Lower leg skin (tissue), 3 donors: ENCODE data around the gene ALMS1.

Source experiments
- POLR2A ChIP-seq, 2 donors: fragments of 450-650 bp; IDR thresholded peaks; one replicate each; pipeline ENCODE4 v1.6.1; 2016 to 2017; ENCODE audit warnings: antibody characterized with exemption in 2 of 2, mild to moderate bottlenecking in 1 of 2, moderate library complexity in 1 of 2
- TF ChIP-seq, protein P1 (sequence below), 3 donors: fragments of 450-650 bp; IDR thresholded peaks; one replicate each; pipeline ENCODE4 v1.5.1; 2016; ENCODE audit warnings: antibody characterized with exemption in 3 of 3, mild to moderate bottlenecking in 3 of 3, moderate library complexity in 2 of 3

DNA sequence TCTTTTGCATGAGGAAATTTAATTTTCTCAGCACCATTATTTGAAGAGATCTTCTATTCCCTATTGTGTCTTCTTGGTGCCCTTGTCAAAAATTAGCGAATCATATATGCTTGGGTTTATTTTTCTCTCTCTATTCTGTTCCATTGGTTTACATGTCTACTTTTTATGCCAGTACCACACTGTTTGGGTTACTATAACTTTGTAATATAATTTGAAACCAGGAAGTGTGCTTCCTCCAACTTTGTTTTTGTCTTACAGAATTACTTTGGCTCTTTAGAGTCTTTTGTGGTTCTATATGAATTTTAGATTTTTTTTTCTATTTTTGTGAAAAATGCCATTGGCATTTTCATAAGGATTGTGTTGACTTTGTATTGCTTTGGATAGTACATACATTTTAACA lies 17.6 kb downstream of the ALMS1 start:
- TF ChIP-seq, protein P1, sequence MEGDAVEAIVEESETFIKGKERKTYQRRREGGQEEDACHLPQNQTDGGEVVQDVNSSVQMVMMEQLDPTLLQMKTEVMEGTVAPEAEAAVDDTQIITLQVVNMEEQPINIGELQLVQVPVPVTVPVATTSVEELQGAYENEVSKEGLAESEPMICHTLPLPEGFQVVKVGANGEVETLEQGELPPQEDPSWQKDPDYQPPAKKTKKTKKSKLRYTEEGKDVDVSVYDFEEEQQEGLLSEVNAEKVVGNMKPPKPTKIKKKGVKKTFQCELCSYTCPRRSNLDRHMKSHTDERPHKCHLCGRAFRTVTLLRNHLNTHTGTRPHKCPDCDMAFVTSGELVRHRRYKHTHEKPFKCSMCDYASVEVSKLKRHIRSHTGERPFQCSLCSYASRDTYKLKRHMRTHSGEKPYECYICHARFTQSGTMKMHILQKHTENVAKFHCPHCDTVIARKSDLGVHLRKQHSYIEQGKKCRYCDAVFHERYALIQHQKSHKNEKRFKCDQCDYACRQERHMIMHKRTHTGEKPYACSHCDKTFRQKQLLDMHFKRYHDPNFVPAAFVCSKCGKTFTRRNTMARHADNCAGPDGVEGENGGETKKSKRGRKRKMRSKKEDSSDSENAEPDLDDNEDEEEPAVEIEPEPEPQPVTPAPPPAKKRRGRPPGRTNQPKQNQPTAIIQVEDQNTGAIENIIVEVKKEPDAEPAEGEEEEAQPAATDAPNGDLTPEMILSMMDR (IDR thresholded peaks at IDR 0.05) = no peak
- TF ChIP-seq POLR2A (IDR thresholded peaks at IDR 0.05) = no peak
